Tibial artery (tissue), 4 donors: Measurements from ENCODE around the gene MAGI3.

Experiments used
- DNase-seq, 2 donors: peaks; one replicate each; pipeline ENCODE4 v3.0.0-alpha.2; 2019
- H3K27ac ChIP-seq, 2 donors: fragments of 200-600 bp; sonication (generic) in 1 of 2; 1 replicate in 1 of 2; 2 replicates in 1 of 2; pipeline ENCODE4 v1.5.1; 2018 to 2019; ENCODE audit warnings: mild to moderate bottlenecking in 1 of 2
- H3K27me3 ChIP-seq, 2 donors: fragments of 200-600 bp; sonication (generic) in 1 of 2; one replicate each; pipeline versions ENCODE4 v1.5.1 to v1.6.0; 2016 to 2019
- H3K36me3 ChIP-seq, 3 donors: fragments of 200-600 bp; sonication (generic) in 2 of 3; one replicate each; pipeline ENCODE4 v1.5.1; 2016 to 2019; ENCODE audit warnings: mild to moderate bottlenecking in 2 of 3
- H3K4me1 ChIP-seq, 4 donors: fragments of 200-600 bp; sonication (generic) in 2 of 4; 1 replicate in 3 of 4; 2 replicates in 1 of 4; pipeline ENCODE4 v1.5.1; 2016 to 2019
- H3K4me3 ChIP-seq, 2 donors: fragments of 200-600 bp; sonication (generic) in 1 of 2; 1 replicate in 1 of 2; 2 replicates in 1 of 2; pipeline ENCODE4 v1.5.1; 2018 to 2019; ENCODE audit warnings: mild to moderate bottlenecking in 2 of 2
- H3K9me3 ChIP-seq, 3 donors: fragments of 200-600 bp; sonication (generic) in 1 of 3; one replicate each; pipeline ENCODE4 v1.5.1; 2016 to 2019
- CTCF ChIP-seq, 2 experiments: fragments of 200-600 bp in 1 of 2; fragments of 450-650 bp in 1 of 2; IDR thresholded peaks; one replicate each; pipeline ENCODE4 v1.5.1; 2017 to 2019; ENCODE audit warnings: antibody characterized with exemption in 2 of 2, mild to moderate bottlenecking in 1 of 2, moderate library complexity in 1 of 2
- intact Hi-C: fragments of 100-400 bp; cut with DNase I; formaldehyde crosslinking; loops from one replicate; pipeline ENCODE4 v1.15.0; 2023; ENCODE audit warnings: low total_unique reads

Gene MAGI3

GRCh38 chr1:113576271-113576670 is 186.0 kb downstream of the MAGI3 start:
- H3K27ac ChIP-seq, result no peak overlapping the region
- no peaks in the 10 kb centered on the region for H3K27me3 ChIP-seq
- H3K36me3 ChIP-seq, result no peaks in the 10 kb centered on the region
- TF ChIP-seq CTCF (IDR thresholded peaks at IDR 0.05), result no peak
- intact Hi-C loops, result no loop called here
- H3K4me3 ChIP-seq, result no peak overlapping the region
- no peak for DNase-seq
- no peaks in the 10 kb centered on the region for H3K4me1 ChIP-seq
- H3K9me3 ChIP-seq, result no peaks in the 10 kb centered on the region

GRCh38 chr1:113579256-113580018 is 189.1 kb downstream of the MAGI3 start:
- no peaks in the 10 kb centered on the region for H3K27me3 ChIP-seq
- intact Hi-C loops, result loop anchor here (5.0 kb wide), 1 partner anchor 1277 kb away; no protein-coding TSS in a partner anchor
- no peak overlapping the region for H3K27ac ChIP-seq
- DNase-seq, result no peak
- no peaks in the 10 kb centered on the region for H3K36me3 ChIP-seq
- H3K9me3 ChIP-seq, result no peaks in the 10 kb centered on the region
- H3K4me1 ChIP-seq, result no peaks in the 10 kb centered on the region
- TF ChIP-seq CTCF (IDR thresholded peaks at IDR 0.05), result no peak
- H3K4me3 ChIP-seq, result no peak overlapping the region

GRCh38 chr1:113581323-113581722 is 191.0 kb downstream of the MAGI3 start:
- peaks cover 0 to 6% (median 0%) of the 10 kb centered on the region in 3 donors for H3K36me3 ChIP-seq
- TF ChIP-seq CTCF (IDR thresholded peaks at IDR 0.05), result no peak
- no peaks in the 10 kb centered on the region for H3K9me3 ChIP-seq
- H3K4me3 ChIP-seq, result no peak overlapping the region
- intact Hi-C loops, result loop anchor here (5.0 kb wide), 1 partner anchor 1279 kb away; no protein-coding TSS in a partner anchor
- DNase-seq, result no peak
- H3K4me1 ChIP-seq, result no peaks in the 10 kb centered on the region
- no peaks in the 10 kb centered on the region for H3K27me3 ChIP-seq
- no peak overlapping the region for H3K27ac ChIP-seq

- intact Hi-C loops, result loop anchor here (5.0 kb wide), 1 partner anchor 1280 kb away; no protein-coding TSS in a partner anchor
- no peak for TF ChIP-seq CTCF (IDR thresholded peaks at IDR 0.05)
- Histone ChIP-seq H3K36me3 (peaks cover 0 to 6% (median 0%) of the 10 kb centered on the region in 3 donors), H3K27me3 (no peaks in the 10 kb centered on the region), H3K4me3 (no peak overlapping the region), H3K4me1 (no peaks in the 10 kb centered on the region), H3K9me3 (no peaks in the 10 kb centered on the region), H3K27ac (no peak overlapping the region)
- DNase-seq, result no peak
Observed at GRCh38 chr1:113582084-113582483, 191.8 kb downstream of the MAGI3 start.

- H3K9me3 ChIP-seq, result no peaks in the 10 kb centered on the region
- H3K4me3 ChIP-seq, result no peak overlapping the region
- no peak for TF ChIP-seq CTCF (IDR thresholded peaks at IDR 0.05)
- no peaks in the 10 kb centered on the region for H3K27me3 ChIP-seq
- no peak overlapping the region for H3K27ac ChIP-seq
- peaks cover 2 to 6% (median 5%) of the 10 kb centered on the region in 3 donors for H3K36me3 ChIP-seq
- H3K4me1 ChIP-seq, result no peaks in the 10 kb centered on the region
- no peak for DNase-seq
- intact Hi-C loops, result no loop called here
Observed at GRCh38 chr1:113587475-113587874, 197.2 kb downstream of the MAGI3 start.
